Stimulated activated CD4-positive, alpha-beta T cell treated with anti-CD3 and anti-CD28 coated beads, Interleukin-1b, Interleukin-23, amount 100 ng/mL, for 24 hours (primary cell): ENCODE measurements around the gene RNASE13.
A peak's percentile ranks its signal among the peaks of the same experiment; 100 is the strongest.

Experiments used
- DNase-seq, 4 experiments: peaks; one replicate each; pipeline ENCODE4 v3.0.0-alpha.2; 2020; ENCODE audit warnings: low read depth in 4 of 4, low spot score in 1 of 4

The RNASE13 gene, protein sequence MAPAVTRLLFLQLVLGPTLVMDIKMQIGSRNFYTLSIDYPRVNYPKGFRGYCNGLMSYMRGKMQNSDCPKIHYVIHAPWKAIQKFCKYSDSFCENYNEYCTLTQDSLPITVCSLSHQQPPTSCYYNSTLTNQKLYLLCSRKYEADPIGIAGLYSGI

DNA sequence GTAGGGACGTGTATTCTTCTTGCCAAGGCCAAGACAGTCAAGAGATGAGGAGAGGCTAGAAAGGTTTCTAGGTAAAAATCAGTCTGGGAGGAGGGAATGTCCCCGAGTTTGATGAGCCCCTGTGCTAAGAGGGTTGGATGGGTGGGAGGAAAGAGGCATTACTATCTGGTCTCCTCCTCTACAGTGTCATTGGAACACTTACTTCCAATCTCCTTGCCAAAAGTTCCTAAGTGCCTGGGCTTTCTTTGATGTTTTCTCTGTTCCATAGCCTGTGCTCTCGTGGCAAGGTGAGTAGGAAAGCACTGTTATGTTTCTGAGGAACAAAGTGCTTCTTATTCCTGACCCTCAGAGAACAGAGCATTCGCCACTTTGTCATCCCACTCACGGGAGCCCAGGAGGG is at the start of gene RNASE13:
RNASE13 (minus strand) TSS at position 101 of the 400 bp plus-strand sequence. CDS start 519 bp downstream, outside the sequence.
- DNase-seq = no peak

GRCh38 chr14:21084396-21084795 is 49.8 kb upstream of the RNASE13 start:
- no peak for DNase-seq

- DNase-seq = no peak
Observed at GRCh38 chr14:21083565-21084325, 49.1 kb upstream of the RNASE13 start.

GRCh38 chr14:21081521-21082142 is 47.0 kb upstream of the RNASE13 start:
- DNase-seq = no peak

DNA sequence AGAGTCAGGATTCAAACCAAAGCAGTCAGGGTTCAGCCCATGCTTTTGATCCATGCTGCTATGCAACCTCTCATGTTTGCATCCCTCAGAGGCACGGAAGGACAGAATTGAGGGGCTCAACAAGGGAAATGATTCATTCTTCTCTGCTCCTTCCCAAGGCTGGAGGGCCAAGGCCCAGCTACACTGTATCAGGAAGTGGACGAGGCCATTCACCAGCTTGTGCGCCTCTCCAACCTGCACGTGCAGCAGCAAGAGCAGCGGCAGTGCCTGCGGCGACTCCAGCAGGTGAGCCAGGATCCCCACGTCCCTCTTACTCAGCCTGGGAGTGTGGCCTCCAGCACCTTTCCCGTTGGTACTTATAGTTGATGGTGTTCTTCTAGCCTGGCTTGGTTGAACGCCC is 44.1 kb upstream of the RNASE13 start:
- no peak for DNase-seq

- DNase-seq = no peak
Observed at GRCh38 chr14:21078287-21078686, 43.7 kb upstream of the RNASE13 start.

DNA sequence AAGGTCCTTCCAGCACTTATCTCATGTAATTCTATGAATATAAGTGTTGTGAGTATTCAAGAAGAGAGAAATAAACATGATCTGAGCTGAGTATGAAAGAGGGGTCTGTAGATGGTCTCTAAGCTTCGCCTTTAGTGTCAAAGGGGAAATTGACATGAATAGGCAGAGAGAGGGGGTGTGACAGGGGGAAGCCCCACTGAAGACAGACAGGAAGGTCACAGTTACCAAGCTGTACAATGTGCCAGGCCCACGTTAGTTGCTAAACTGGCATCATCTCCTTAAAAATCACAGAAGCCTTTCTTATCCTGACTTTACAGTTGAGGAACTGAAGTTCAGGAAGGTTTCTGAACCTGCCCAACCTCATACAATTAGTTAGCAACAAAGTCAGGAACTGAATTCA is 43.1 kb upstream of the RNASE13 start:
- DNase-seq = no peak

DNA sequence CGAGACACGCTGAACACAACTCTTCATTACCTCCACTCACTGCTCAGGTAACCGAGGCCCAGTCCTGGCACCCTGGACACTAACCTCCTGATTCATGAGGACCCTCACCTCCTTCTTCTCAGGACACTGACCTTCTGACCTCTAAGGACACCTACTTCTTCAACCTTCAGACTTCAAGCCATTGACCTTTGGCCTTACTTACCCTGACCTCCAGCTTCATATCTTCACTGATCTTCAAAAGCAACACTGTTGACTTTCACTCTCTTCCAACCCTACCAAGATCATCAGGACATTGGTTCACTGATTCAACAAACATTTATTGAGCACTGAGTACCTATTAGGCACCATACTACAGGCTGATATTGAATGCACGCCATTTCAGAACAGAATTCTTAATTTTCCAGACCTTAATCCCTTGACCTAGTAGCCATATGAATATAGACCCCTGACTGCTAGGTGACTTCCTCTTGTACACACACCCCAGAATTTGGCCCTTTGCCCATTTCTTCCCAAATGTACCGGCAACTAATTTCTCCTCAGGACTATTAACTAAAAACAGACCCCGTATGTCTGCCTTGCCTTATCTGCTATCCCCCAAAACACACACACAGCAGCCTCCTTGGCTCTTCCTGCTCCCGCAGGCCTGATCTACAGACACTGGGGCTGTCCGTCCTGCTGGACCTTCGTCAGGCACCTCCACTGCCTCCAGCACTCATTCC is 41.3 kb upstream of the RNASE13 start:
- DNase-seq = no peak

DNA sequence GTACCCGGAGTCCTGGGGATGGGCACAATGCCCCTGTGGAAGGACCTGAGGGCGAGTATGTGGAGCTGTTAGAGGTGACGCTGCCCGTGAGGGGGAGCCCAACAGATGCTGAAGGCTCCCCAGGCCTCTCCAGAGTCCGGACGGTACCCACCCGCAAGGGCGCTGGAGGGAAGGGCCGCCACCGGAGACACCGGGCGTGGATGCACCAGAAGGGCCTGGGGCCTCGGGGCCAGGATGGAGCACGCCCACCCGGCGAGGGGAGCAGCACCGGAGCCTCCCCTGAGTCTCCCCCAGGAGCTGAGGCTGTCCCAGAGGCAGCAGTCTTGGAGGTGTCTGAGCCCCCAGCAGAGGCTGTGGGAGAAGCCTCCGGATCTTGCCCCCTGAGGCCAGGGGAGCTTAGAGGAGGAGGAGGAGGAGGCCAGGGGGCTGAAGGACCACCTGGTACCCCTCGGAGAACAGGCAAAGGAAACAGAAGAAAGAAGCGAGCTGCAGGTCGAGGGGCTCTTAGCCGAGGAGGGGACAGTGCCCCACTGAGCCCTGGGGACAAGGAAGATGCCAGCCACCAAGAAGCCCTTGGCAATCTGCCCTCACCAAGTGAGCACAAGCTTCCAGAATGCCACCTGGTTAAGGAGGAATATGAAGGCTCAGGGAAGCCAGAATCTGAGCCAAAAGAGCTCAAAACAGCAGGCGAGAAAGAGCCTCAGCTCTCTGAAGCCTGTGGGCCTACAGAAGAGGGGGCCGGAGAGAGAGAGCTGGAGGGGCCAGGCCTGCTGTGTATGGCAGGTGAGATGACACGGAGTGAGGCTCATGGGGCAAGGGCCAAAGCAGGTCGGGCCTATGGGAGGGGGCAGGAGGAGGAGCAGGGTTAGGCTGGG is 40.0 kb upstream of the RNASE13 start:
- DNase-seq = no peak

DNA sequence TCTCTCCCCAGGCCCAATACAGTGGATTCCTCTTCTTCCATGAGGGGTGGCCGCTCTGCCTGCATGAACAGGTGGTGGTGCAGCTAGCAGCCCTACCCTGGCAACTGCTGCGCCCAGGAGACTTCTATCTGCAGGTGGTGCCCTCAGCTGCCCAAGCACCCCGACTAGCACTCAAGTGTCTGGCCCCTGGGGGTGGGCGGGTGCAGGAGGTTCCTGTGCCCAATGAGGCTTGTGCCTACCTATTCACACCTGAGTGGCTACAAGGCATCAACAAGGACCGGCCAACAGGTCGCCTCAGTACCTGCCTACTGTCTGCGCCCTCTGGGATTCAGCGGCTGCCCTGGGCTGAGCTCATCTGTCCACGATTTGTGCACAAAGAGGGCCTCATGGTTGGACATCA is 39.3 kb upstream of the RNASE13 start:
- no peak for DNase-seq

- DNase-seq = no peak
Observed at GRCh38 chr14:21072781-21073339, 38.3 kb upstream of the RNASE13 start.

DNA sequence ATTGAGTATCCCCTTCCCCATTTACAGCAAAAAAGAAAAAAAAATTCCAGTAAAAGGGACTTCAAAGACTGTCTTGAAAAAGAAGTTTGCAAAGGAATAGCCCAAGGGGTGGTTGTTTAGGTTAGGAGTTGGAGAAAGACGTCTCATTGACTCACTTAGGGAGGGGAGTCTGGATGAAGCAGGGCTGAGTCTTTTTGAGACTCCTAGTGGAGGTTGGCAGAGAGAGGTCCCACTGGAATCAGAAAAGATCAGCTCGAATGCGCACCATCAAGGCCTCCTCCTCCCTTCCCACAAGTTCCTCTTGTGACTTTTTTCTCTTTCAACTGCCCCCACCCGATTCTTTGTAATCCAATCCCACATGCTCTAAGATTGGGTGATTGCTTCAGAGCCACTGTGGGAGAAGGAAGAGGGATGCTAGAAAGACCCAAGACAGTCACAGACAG is 37.4 kb upstream of the RNASE13 start:
- no peak for DNase-seq

DNA sequence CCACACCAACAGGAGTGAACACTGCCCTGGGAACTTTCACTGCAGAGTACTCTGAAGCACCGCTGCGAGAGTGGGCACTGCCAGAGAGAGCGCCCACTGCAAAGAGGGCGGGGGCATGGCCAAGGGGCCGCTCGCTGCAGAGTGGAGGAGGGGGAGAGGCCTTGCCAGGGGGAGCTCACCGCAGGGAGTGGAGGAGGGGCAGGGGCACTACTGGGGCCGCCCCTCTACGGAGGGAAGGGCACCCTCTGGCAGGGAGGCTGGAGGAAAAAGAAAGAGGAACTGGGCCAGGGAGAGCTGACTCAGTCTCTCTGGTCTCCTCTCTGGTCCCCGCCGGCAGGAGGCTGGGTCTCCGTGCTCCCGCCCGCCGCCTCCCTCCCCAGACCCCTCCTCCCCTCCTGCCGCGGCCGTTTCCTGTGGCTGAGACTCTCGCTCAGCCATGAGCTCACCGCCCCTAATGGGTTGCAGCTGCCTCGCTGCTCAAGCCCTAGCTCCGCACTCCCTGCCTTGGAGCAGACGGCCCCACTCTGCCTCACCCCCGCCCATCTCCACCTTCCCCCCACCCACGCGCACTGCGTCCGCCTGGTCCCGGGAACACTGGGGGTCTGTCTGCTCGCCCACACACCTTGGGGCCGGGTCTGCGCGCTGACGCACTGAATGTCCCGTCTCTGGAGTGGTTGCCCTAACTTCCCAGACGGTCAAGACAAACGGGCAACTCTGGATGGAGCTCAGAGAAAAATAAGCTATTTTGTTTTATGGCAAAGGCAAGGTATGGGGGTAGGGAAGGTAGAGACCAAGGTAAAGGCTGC is 36.8 kb upstream of the RNASE13 start:
- DNase-seq = peak in 1 of 4 experiments; percentile 41

- no peak for DNase-seq
Observed at GRCh38 chr14:21070610-21071224, 36.1 kb upstream of the RNASE13 start.

DNA sequence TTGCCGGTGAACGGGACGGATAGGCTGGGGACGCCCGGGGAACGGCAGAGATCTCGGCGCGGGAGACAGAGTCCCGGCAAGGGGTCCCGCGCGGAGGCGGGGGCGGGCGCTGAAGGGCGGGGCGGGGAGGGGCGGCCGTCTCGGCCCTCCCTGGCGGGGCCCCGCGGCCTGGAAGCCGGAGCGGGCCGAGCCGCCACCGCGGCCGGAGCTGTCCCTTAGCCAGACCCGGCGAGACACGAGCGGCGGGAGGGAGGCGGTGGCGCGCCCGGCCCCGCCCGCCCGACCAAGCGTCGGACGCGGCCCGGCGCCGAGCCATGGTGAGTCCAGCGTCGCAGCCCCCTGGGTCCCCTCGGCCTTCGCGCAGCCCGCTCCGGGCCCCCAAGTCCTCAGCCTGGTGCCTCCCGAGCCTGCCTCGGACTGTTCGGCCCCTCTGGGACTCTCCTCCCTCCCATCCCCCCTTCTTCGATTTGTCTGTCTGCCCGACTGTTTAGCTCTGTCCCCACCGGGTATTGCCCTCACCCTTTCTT is 35.5 kb upstream of the RNASE13 start, which contains the start of gene ARHGEF40:
ARHGEF40 (plus strand) TSS at position 222 of the 527 bp plus-strand sequence; CDS start at position 315, 93 bp downstream.
- no peak for DNase-seq

- DNase-seq = no peak
Observed at GRCh38 chr14:21069388-21070082, 34.9 kb upstream of the RNASE13 start.

DNA sequence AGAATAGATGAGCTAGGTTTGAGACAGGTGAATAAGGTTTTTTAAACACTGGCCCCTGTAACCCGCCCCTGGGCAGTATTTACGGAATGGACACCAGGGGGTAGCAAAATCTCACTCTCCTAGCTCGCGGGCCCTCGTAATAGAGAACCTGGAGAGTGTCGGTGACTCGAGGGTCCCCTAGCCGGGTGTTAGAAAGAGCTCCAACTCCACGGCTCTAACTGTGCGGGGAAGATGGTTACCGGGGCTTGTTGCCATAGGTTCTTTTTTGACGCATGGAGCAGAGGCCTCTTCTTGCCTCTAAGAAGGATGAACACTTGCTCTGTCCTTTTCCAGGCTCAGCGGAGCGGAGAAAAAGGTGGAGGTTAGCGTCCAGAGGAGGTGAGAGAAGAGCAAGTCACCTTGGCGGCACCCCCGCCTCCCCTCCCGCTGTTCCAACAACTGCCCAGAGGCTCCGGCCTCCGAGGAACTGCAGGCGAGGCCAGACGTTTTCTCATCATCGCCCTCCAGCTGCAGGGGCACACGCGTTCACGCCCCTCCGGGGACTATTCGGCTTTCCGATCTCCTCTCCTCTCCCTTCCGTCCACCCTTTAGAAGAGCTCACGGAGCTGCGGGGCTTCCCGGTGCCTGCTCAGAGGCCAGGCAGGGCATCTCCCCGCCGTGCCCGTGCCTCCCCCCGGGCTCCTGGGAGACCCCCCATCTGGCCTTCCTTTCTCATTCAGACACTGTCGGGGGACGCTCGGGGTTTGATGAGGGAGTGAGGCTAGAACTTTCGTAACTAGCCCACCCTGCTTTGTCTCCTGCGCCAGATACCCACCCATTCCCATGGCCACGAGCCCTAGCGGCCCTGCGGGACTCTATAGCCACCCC is 34.1 kb upstream of the RNASE13 start:
- no peak for DNase-seq
